Measurements from ENCODE around the gene RNF11.

DNA sequence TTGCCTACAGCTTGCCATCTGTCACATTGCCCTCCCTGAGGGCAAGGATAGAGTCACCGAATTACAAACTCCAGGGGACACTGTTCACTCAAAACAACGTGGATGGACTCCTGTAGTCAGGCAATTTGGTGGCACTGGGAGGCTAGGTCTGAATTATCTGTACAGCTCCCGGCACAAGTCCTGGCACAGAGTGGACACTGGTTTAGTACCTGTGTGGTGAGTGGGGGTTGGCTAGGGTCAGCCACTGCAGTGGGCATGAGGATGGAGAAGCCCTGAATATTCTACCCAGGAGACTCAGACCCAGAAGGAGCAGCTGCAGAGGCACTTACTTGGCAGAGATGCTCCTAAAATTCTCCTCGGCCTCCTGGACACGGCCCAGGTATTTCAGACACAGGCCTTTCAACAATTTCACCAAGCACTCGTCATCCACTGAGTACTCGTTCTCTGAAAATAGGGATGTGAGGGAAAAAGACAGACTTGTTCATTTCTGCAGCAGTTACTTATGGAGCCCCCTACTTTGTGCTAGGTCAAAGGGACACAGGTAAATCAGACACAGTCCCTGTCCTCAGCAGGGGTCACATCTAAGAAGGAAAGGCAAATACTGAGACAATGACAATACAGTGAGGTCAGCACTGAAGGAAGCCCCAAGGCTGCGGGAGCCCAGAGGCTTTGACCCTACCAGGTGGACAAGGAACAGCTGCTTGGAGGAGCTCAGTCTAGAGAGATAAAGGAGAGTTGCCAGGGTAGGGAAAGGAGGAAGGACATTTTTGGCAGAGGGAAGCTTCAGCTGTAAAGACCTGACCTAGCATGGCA, 53.8 kb downstream of the RNF11 start:
- TF ChIP-seq, protein P1, sequence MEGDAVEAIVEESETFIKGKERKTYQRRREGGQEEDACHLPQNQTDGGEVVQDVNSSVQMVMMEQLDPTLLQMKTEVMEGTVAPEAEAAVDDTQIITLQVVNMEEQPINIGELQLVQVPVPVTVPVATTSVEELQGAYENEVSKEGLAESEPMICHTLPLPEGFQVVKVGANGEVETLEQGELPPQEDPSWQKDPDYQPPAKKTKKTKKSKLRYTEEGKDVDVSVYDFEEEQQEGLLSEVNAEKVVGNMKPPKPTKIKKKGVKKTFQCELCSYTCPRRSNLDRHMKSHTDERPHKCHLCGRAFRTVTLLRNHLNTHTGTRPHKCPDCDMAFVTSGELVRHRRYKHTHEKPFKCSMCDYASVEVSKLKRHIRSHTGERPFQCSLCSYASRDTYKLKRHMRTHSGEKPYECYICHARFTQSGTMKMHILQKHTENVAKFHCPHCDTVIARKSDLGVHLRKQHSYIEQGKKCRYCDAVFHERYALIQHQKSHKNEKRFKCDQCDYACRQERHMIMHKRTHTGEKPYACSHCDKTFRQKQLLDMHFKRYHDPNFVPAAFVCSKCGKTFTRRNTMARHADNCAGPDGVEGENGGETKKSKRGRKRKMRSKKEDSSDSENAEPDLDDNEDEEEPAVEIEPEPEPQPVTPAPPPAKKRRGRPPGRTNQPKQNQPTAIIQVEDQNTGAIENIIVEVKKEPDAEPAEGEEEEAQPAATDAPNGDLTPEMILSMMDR (IDR thresholded peaks at IDR 0.05): no peak
- no peak for TF ChIP-seq POLR2A (IDR thresholded peaks at IDR 0.05)

All from heart left ventricle (tissue), 13 donors.